ENCODE measurements around the gene SLC38A8.
A peak's percentile ranks its signal among the peaks of the same experiment; 100 is the strongest.

The SLC38A8 gene

DNA sequence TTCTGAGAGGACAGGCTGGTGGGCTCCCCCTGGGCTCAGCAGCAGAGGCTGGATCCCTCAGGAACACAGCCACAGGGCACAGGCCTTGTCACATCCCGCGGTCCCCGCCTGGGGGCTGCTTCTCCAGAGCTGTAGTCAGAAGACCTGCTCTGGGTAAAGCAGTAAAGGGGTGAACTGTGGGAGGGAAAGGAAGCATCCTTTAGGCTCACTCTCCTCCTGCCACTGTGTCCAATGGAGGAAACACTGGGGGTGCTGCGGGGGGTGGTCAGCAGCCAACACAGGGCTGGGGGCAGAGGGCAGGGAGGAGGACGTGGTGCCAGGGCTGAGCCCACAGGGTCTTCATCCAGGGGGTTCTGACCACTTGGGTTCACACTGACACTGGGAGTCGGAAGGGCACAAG lies 5.0 kb upstream of the SLC38A8 start:
- DNase-seq = no peak

DNA sequence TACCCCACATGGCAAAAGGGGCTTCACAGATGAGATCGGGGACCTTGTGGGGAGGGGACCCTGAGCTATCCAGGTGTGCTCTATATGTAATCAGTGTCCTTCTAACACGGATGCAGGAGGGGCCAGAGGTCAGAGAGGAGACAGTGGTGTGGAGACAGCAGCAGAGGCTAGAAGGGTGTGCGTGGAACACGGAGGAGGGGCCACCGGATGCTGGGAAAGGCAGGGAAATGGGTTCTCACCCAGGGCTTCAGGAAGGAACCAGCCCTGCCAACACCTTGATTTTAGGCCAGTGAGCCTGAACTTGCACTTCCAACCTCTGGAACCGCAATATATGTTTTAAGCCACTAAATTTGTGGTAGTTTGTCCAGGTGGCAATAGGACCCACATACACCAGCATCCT lies 4.6 kb upstream of the SLC38A8 start:
- no peak for DNase-seq

DNA sequence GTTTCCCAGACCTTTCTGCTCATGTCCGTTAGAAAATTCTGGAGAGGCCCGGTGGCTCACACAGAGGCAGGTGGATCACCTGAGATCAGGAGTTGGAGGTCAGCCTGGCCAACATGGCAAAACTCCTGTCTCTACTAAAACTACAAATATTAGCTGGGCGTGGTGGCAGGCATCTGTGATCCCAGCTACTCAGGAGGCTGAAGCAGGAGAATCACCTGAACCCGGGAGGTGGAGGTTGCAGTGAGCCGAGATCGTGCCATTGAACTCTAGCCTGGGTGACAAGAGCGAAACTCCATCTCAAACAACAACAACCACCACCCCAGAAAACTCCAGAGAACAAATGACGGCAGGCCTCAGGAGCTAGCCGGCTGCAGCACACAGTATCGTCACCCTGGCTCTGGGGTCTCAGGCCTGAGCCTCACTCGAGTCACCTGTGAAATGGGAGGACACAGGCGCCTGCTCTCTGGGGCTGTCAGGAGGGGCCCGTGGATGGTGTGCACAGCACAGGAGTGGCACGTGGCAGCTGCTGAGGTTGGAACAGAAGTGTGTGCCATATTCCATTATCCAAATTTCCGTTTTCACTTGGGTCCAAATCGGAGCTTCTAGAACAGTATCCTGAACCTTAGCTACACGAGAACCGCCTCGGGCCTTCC lies 3.3 kb upstream of the SLC38A8 start:
- DNase-seq = no peak

DNA sequence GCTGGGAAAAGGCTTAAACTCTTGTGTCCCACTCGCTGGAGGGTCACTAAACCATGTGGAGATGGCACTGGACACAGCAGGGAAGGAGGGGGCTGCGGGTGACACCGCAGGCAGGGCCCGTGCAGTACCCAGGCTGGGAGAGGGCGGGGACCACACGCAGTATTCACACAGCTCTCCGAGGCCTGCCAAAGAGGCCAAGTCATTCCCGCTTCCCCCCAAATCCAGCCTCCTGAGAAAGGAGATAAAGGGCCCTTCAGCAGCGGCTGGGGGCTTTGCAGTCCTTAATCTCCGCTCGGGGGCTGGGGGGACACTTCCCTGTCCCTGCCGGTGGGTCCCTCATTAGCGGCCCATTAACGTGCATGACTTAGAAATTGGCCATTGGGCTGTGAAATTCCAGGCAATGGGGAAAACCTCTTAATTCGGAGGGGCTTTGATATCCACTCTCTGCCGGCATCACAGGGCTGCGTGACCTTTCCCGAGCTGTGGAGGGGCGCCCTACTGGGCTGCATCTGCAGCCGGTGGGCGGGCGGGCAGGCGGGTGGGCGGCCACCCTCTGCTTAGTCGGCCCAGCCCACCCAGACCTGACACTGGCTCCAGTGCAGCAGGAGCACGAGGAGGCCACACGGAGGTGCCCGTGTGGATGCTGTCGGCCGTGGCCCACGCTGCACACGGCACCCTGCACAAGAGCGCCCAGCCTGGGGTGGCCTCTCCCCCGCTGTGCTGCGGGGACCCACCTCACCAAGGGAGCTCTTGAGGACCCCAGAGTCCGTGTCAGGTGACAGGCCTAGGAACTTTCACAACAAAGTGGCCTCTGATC lies 2.6 kb upstream of the SLC38A8 start:
- DNase-seq = no peak

DNA sequence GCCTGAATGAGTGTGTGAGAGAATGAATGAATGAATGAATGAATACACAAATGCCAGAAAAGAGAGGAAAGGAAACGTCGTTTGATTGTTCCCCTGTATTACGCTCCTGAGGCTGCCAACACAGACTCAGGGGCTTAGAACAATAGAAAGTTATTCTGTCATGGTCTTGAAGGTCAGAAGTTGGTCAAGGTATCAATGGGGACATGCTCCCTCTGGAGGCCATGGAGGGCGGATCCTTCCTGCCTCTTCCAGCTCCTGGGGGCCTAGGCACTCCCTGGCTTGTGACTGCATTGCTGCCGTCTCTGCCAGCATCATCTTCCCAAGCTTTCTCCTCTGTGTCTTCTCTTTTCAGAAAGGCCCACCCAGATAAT lies 1.5 kb upstream of the SLC38A8 start:
- no peak for DNase-seq

DNA sequence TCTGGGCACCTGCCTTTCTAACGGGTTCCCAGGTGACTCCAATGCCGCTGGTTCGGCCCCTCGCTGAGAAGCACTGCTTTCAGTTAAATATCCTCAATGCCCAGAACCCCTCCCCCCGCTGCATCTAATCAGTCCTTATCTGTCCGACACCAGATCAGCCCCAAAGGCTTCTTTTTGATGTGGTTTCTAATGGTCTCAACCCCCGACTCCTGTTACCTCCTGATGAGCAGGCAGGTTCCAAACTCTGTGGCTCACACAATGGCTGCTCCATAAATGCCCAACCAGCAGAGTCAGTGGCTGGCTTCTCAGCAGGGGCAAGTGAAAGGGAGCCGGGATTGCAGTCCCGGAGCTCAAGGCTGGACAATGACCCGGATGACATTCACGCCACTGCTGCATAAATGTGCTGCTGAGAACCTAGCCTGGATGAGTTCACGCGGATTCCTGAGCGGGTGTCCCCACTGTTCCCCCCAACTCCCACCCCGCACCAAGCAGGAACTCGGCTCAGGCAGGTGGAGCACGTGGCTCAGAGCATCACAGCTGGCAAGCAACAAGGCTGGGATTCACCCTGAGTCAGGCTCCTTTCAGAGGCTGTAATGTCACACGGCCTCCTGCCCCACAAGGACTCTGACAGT lies 1.0 kb upstream of the SLC38A8 start:
- no peak for DNase-seq

DNA sequence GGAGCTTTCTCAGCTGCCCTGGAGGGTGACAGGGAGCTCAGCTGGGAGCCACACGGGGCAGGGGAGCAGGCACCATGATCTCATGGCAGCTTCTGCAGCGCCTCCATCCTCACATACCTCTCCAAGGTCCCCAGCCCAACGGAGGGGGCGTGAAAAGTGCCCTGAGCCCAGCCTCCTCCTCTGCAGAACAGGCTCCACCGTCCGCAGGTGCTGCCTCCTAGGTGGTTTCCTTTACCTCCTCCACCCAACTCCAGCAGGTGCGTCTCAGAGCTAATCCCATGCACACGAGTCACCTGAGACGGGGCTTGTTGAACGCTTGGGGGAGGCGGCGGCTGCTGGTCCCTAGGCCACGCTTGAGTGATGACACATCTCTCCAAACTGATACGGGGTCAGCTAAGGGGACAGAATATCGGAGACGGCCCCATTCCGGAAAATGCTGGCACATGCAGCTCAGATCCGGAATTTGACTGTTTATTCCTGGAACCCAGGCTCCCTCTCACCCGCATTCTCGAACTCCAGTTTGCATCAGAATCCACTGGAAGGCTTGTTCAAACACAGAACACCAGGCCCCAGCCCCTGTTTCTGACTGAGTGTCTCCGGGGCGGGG lies 387 bp upstream of the SLC38A8 start:
- DNase-seq = peak; percentile 76

DNA sequence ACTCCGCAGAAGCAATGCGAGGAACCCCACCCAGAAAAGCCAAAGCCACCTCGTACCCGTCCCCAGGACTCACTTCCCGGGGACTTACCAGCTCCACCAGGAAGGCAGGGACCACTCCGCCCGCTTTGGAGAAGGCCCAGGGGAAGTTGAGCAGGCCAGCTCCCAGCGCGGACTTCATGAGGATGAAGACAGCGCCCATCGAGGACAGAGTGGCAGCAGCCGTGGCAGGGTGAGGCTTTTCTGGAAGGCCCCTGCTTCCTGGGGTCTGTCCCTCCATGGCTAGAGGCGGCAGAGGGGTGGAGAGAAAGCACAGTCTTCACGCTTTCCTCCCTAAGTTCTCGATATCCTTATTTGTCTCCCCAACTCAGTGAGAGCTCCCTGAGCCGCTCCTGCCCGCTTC lies 714 bp downstream of the SLC38A8 start:
- no peak for DNase-seq

DNA sequence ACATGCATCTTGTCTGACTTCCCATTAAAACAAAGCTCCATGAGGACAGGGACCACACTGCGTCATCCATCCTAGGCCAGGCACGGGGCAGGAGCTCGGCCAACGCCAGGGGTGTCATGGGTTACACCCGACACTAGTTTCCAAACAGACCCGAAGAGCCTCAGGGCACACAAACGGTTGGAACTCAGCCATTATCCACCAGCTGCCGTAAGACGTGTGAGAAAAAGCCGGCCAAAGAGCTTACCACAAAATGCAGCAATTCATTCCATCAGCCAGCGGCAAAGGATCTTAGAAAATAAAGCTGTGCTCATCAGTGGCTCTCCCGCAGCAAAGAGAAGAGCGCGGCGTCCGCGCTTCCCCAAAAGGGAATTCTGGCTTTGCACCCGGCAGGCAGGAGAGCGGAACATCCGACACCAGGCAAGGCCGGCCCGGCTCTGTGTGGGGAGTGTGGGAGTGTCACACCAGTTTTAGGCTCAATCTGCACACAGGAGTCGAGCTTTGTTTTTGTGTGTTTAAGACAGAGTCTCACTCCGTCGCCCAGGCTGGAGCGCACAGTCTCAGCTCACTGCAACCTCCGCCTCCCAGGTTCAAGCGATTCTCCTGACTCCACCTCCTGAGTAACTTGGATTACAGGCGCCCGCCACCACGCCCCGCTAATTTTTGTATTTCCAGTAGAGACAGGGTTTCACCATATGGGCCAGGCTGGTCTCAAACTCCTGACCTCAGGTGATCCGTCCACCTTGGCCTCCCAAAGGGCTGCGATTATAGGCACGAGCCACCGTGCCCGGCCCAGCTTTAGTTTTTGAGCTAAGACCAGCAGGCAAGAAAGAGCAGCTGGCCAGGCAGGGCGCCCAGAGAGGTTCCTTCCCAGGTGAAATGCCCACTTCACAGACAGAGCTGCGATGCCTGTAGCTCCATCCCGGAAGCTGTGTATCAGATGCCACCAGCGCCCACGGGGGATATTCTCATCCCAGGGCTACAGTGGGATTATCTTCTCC lies 1.5 kb downstream of the SLC38A8 start:
- no peak for DNase-seq

DNA sequence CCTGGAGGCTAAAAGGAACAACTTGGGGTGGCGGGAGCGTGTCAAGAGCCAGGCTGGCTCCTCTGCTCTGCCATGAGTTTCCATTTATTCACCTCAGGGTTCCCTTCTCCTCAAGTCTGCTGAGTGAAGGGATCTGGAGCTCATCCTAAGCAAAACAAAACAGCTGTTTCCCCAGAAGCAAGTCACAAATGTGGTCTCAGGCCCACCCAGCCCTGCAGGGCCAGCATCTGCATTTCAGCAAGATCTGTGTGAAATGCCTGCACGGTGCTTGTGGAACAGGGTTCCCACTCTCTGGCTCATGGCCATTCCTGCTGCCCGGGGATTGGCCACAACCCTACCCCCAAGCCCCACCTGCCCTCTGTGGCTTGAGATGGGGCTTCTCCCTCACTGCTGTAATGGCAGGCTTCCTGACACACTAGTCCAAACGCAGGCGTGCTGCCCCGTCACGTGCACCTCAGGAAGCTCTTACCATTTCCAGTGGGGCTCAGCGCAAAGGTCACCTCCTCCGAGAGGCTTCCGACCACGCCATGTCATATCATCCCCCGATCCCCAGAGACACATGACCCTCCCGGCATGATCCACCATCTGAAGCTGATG lies 2.3 kb downstream of the SLC38A8 start:
- no peak for DNase-seq

DNA sequence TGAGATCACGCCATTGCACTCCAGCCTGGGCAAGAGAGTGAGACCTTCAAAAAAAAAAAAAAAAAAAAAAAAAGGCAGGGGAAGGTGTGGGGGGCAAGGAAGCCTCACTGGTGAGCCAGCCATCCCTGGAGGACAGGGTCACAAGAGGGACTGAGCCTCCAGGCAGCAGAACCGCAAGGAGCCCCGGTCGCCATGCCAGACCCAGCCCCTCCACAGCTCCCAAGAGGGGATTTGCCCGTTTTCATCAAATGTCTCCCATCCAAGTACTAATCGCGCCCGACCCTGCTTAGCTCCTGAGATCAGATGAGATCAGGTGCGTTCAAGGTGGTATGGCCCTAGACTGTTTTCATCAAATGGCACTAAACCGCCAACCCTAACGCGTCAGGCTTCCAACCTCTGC lies 2.9 kb downstream of the SLC38A8 start:
- no peak for DNase-seq

DNA sequence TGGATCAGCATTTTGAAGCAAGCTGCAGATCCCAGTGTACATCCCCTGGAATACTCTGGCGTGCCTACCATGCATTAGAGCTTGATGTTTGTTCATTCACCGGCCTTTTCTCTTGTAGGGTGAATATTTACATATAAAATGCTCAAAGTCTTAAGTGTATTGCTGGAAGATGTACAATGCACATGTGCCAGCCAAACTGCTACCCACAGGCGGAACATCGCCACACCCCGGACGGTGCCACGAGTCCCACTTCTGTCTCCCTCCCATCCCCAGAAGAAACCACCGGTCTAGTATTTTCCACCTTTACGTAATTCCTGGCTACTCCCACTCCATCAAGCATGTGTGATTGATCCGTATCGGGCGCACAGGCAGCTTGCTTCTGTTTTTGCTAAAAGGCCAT lies 4.1 kb downstream of the SLC38A8 start:
- DNase-seq = no peak

DNA sequence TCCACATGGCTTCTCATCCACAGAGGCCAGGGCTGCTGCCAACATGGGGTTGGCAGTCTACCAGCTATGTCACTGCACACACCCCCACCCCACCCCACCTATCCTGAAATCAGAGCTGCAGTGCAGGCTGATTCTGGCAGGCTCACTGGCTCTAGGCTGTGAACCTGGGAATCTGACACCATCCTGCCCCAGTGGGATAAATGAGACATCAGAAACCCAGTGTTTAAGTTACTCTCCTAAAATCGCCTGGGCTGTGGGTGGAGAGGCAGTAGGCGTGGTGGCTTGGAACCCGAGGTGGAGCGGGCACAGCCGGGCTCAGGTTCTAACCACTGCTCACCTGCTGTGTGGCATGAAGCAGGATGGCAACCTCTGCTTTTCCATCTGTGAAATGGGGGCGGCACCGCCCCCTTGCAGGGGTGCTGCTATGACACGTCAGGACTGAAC lies 5.6 kb downstream of the SLC38A8 start:
- peak; percentile 86 for DNase-seq

DNA sequence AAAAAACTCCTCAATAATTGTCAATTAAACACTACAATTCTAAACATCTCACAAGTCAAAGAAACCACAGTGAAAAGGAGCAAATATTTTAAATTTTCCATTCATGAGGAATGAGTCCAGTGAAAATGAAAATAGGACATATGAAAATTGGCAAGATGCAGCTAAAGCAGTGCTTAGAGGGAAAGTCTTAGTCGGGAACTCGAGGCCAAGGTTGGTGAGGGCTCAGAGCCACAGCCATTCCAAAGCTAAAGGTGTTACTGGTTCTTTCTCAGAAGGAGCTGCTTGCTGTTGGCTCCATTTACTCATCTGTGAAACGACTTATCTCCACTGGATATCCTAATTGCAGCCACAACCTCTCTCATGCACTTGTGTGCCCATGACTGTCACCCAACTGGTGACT lies 6.5 kb downstream of the SLC38A8 start:
- no peak for DNase-seq

DNA sequence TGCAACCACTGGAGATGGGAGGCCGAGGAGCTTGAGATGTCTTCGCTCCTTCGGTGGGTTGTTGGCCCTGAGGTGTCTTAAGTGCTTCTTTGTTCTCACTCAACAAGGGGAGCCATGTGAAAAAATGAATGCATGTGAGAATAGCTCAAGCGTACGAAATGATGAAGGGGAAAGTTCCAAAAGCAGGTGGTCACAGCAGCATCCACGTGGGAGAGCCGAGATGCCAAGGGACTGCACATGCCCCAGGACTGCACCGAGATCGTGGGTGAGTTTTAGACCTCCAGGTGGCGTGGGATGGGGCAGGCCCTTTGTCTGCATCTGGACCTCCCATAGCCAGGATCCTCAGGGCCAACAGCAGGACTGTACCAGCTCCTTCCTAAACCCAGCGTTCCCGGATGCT lies 8.1 kb downstream of the SLC38A8 start:
- no peak for DNase-seq

DNA sequence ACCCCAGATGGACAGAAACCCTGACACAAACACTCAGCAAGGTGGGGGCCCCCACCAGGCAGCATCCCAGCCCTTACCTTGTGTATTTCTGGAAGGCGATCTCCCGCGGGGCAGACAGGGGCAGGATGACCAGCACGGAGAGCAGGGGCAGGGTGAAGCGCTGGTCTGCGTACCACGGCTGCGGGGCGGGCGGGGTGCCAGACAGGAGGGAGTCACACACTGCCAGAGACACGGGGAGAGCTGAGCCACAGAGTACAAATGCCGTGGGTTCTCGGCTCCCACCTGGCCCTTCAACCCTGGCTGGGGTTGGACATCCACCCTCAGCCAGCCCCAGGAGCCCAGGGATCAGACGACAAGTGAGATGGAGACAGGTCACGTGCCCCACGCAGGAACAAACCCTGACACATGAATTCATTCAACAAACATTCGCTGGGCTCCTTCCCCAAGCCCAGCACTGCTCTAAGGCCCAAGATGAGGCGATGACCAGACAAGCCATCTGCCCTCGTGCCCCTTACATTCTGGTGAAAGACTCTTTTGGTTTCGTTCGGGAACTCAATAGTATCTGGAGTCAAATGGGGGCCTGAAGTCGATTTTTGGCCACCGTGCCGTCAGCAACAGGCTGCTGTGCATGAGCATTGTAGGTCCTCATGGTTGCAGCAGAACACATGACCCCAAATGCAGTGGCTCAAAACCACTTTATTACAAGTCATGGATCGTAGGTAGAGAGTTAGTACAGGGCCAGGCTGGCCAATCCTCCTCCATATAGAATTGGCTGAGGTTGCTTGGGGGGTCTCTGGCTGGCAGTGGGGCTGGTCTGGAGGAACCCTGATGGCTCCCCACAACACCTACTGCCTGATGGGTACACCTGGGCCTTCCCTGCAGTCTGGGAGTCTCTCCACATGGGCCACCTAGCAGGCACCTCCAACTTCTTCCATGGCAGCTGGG lies 9.1 kb downstream of the SLC38A8 start:
- DNase-seq = no peak

DNA sequence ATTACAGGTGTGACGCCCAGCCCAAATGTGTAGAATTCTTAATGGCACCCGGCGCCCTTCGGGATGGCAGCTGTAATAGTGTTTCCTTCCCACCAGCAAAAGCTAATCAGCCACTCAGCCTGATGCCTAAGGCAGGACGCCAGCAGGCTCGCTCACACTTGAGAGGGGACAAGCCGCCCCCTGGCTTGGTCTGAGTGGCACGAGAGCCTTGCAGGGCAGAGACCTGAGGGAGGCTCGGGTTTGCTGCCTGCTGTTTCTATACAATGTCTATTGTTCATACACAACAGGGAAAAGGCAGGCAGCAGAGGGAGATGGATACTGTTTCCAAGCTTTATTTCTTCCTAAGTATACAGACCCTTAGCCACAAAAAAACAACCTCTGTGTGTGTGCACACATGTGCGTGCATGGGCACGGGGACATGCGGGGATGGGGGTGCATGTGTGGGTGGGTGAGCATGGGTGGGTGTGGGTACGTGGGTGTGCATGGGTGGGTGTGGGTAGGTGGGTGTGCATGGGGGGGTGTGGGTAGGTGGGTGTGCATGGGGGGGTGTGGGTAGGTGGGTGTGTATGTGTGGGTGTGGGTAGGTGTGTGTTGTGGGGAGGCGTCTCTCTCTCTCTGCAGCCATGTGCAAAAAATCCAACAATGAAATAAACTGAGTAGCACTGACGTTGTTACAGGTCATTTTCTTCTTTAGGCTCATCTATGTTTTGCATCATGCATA lies 10.0 kb downstream of the SLC38A8 start:
- no peak for DNase-seq

DNA sequence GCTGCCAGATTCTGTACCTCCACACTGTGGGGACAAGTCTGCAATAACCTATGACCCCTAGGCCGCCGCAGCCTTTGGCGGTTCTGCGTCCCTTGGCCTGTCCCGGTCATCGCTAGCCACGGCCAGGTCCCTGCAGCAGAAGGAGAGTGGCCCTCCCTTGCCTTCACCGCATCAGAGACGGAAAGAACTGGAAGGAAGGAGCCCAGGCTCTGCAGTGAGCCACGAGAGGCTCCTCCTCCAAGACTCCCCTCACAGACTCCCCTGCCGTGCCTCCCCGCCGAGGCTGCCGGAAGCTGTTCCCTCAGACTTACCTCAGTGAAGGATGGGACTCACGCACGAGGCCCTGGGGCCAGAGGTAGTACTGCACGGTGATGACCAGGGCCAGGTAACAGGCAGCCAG lies 11.0 kb downstream of the SLC38A8 start:
- DNase-seq = no peak

DNA sequence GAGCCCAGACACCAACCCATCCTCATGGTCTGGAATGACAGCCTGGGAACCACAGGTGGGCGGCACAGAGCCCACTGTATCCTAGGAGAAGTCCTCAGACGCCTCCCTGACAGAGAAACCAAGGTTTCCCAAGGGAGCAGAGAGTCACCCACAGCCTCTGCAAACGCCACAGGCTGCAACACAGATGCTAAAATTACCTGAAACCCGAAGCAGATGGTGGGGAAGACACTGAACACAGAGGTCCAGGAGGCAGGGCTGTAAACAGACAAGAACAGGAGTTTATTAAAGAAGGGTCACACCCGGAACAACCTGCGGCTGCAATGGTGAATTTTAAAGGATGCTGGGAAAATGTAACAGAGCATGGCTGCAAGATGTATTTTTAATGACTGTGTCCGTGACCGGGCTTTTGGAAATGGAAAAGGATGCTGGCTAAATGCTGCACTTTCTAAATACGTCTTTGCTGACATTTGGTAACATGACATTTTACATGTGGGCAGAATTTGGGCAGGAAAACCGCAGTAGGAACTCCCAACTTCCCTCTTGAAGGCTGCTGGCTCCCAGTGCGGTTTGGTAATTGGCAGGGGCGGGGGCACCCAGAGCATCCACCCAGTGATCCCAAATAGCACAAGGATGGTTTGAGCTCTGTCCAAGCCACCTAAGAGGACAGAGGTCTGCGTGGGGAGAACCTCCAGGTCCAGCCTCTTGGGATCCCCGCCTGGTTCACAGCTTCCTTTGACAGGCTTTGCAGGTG lies 13.1 kb downstream of the SLC38A8 start:
- DNase-seq = peak; percentile 96

Data from NCI-H2171 (cell line).